Measurements from ENCODE around the gene CDH23.

CDH23 gene

DNA sequence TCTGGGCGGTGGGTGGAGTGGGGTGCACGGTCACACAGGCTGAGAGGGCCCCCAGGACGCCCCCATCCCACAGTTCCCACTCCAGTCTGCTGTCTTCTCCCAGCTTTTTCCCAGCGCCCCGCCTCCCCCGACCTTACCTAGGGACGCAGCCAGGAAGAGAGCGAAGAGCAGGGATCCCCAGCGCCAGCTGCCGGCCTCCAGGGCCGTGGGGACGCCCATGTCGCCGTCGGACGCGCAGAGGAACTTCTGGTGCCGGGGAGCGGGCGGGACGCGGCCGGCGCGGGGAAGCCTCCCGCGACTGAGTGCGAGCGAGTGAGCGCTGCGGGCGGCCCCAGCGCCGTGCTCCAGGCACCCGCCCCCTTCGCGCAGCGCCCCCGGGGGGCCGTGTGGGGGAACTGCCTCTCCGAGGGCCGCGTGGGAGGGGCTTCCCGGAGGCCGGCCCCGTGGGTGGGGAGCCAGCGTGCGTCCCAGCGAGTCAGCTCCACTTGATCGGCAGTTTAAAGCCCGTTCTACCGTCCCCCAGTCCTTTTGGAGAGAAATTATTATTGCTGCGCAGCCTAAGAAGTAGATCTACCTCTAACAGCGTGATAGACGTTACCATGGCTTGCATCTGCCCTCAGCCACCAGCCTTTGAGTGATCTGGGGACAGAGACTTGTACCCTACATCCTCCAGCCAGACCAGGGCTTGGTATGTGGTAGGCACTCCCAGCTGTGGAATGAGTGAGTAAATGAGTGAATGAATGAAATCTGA, 376.7 kb downstream of the CDH23 start, which contains the start of gene VSIR:
Gene VSIR, minus strand, starts transcription at position 300 of the 751 bp plus-strand sequence. Its CDS starts 81 bp downstream, at position 219.
- in situ Hi-C loops (cut with HindIII; ENCODE audit: low pct_unique_long_range_greater_than_20kb, low sequenced_read_pairs), result no loop called here
- peak; percentile 68 to 82 for DNase-seq (ENCODE audit: low read depth in 1 of 2, low spot score in 1 of 2)
- no peak for TF ChIP-seq JUND (IDR thresholded peaks at IDR 0.05; ENCODE audit: low read depth)

DNA sequence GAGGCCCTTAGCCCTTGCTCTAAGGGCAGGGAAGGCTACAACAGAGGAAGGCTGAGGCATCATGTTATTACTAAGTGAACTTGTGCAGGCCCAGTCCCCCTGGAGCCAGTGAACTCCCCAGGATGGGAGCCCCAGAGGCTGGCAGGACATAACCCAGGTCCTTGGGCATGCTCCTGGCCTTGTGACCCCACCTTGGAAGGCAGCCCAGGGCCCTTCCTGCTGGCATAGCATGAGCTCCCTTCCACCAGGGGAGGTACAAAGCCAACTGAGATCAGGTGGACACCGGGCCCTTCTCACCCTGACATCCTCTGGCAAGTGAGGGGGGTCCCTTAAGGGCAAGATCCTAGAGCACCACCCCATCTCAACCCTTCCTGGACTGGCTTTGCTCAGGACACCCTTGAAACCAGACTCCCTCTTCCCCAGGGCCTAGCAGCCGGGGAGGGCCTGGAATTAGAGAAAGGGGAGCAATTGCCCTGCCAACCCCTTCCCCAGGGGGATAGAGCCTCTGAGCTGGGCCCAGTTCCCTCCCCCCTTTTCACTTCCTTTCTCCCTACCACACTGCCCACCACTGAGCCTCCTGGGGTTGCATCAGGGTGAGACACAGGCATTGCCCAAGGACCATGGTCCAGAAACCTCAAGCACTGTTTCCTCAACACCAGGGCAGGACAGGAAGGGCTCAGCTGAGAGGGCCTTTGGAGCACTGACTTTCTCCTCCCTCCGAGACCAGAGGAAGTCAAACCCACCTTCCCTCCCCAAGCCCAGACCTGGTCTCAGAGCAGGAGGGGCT, 378.4 kb downstream of the CDH23 start:
- no peak for TF ChIP-seq JUND (IDR thresholded peaks at IDR 0.05; ENCODE audit: low read depth)
- no peak for DNase-seq (ENCODE audit: low read depth in 1 of 2, low spot score in 1 of 2)
- in situ Hi-C loops (cut with HindIII; ENCODE audit: low pct_unique_long_range_greater_than_20kb, low sequenced_read_pairs), result no loop called here

GRCh38 chr10:71776481-71776925, 379.8 kb downstream of the CDH23 start:
- no peak for DNase-seq (ENCODE audit: low read depth in 1 of 2, low spot score in 1 of 2)
- in situ Hi-C loops (cut with HindIII; ENCODE audit: low pct_unique_long_range_greater_than_20kb, low sequenced_read_pairs), result no loop called here
- TF ChIP-seq JUND (IDR thresholded peaks at IDR 0.05; ENCODE audit: low read depth), result no peak

GRCh38 chr10:71777213-71777985, 380.7 kb downstream of the CDH23 start:
- no peak for TF ChIP-seq JUND (IDR thresholded peaks at IDR 0.05; ENCODE audit: low read depth)
- DNase-seq (ENCODE audit: low read depth in 1 of 2, low spot score in 1 of 2), result no peak
- in situ Hi-C loops (cut with HindIII; ENCODE audit: low pct_unique_long_range_greater_than_20kb, low sequenced_read_pairs), result no loop called here

DNA sequence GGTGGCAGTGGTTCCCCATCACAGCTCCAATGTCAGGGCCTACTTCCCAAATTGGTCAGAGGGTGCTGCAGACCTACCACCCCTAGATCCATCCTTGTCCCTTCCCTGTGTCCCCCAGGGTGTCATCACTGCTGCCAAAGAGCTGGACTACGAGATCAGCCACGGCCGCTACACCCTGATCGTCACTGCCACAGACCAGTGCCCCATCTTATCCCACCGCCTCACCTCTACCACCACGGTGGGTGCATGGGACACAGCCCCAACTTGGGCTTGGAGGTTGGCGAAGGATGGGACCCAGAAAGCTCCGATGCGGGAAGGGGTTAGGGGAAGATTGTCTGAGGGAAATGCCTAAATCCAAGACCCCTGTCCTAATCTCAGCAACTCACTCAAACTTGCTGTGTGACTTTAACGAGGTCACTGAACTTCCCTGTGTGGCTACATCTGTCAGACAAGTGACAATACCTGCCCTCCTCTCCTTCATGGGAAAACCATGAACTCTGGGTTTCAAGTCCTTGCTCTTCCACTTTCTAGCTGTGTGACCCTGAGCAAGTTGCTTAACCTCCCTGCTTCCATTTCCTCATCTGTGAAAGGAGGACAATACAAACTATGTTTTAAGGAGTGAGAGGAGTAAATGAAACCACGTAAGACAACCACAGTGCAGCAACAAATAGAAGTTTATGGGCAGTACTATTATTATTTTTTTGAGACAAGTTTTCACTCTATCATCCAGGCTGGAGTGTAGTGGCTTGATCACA, 381.5 kb downstream of the CDH23 start:
- no peak for DNase-seq (ENCODE audit: low read depth in 1 of 2, low spot score in 1 of 2)
- no peak for TF ChIP-seq JUND (IDR thresholded peaks at IDR 0.05; ENCODE audit: low read depth)
- in situ Hi-C loops (cut with HindIII; ENCODE audit: low pct_unique_long_range_greater_than_20kb, low sequenced_read_pairs), result no loop called here

GRCh38 chr10:71779641-71780040, 382.9 kb downstream of the CDH23 start:
- in situ Hi-C loops (cut with HindIII; ENCODE audit: low pct_unique_long_range_greater_than_20kb, low sequenced_read_pairs), result no loop called here
- TF ChIP-seq JUND (IDR thresholded peaks at IDR 0.05; ENCODE audit: low read depth), result no peak
- no peak for DNase-seq (ENCODE audit: low read depth in 1 of 2, low spot score in 1 of 2)

GRCh38 chr10:71780156-71780555, 383.4 kb downstream of the CDH23 start:
- no peak for DNase-seq (ENCODE audit: low read depth in 1 of 2, low spot score in 1 of 2)
- in situ Hi-C loops (cut with HindIII; ENCODE audit: low pct_unique_long_range_greater_than_20kb, low sequenced_read_pairs), result no loop called here
- no peak for TF ChIP-seq JUND (IDR thresholded peaks at IDR 0.05; ENCODE audit: low read depth)

DNA sequence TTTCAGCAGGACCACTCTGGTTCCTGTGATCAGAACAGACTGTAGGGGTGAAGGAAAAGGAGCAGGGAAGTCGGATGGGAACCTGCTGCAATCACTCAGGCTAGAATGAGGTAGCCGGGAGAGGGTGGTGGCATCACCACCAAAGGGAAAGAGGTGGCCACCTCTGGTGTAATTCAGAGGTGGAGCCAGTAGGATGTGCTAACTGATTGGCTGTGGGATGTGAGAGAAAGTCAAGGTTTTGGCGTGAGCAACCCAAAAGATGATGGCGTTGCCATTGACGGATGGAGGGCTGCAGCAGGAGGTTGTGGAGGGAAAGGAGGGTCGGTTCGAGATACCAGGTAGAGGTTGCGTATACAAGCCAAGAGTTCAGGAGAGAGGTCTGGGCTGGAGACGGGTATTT, 384.0 kb downstream of the CDH23 start:
- TF ChIP-seq JUND (IDR thresholded peaks at IDR 0.05; ENCODE audit: low read depth), result no peak
- in situ Hi-C loops (cut with HindIII; ENCODE audit: low pct_unique_long_range_greater_than_20kb, low sequenced_read_pairs), result no loop called here
- no peak for DNase-seq (ENCODE audit: low read depth in 1 of 2, low spot score in 1 of 2)

GRCh38 chr10:71782221-71782916, 385.6 kb downstream of the CDH23 start:
- TF ChIP-seq JUND (IDR thresholded peaks at IDR 0.05; ENCODE audit: low read depth), result no peak
- no peak for DNase-seq (ENCODE audit: low read depth in 1 of 2, low spot score in 1 of 2)
- in situ Hi-C loops (cut with HindIII; ENCODE audit: low pct_unique_long_range_greater_than_20kb, low sequenced_read_pairs), result no loop called here

DNA sequence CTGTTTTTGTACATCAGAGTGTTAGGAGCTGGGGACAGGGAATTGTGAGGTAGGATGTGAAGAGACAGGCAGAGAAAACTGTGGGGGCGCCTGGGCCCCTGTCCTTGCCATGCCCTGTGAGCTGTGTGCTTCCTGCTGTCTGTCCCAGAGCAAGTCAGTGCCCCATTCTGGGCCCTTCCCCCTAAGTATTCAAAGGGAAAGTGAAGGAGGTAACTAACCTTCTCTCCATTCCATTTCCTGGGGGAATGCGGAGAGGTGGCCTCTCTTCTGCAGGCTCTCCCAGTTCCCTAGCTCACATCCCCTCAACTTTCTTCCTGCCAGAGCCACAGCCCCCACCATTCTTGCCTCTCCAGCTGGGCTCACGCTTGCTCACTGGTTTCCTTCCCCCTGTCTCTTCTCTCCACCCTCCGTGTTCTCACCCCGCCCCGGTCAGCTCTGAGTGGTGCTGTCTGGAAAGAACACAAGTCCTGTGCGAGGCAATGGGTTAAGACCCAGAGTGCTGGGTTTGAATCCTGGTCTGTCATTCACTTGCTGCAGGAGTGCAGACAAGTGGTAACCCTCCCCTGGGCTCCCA, 386.3 kb downstream of the CDH23 start:
- TF ChIP-seq JUND (IDR thresholded peaks at IDR 0.05; ENCODE audit: low read depth), result no peak
- no peak for DNase-seq (ENCODE audit: low read depth in 1 of 2, low spot score in 1 of 2)
- in situ Hi-C loops (cut with HindIII; ENCODE audit: low pct_unique_long_range_greater_than_20kb, low sequenced_read_pairs), result no loop called here

All from T47D (cell line).